HG02798 (cell line): ENCODE measurements around the gene MORF4L1.

Experiments used
- ATAC-seq: cut with Tn5 transposase; IDR thresholded peaks from one replicate; pipeline ENCODE4 v1.9.1; 2021; ENCODE audit warnings: mild to moderate bottlenecking; ENCODE audit not compliant: unreplicated experiment, poor library complexity

Gene MORF4L1

GRCh38 chr15:78942741-78943140 lies 70.1 kb downstream of the MORF4L1 start:
- ATAC-seq, result no peak

- ATAC-seq, result no peak
These were observed 71.0 kb downstream of the MORF4L1 start for GRCh38 chr15:78943692-78944091.

- ATAC-seq, result peak; percentile 6
These were observed 71.5 kb downstream of the MORF4L1 start for GRCh38 chr15:78944202-78944625.

GRCh38 chr15:78944669-78945407 lies 72.1 kb downstream of the MORF4L1 start, which contains the start of gene CTSH:
Gene CTSH, minus strand, starts transcription at chr15:78945046. Its CDS starts 65 bp downstream, at chr15:78944981.
- peak; percentile 82 for ATAC-seq

GRCh38 chr15:78946493-78946892 lies 73.8 kb downstream of the MORF4L1 start:
- ATAC-seq, result no peak

- no peak for ATAC-seq
These were observed 74.8 kb downstream of the MORF4L1 start for GRCh38 chr15:78947506-78947905.
